NK-92 (cell line): Measurements from ENCODE around the gene SPTBN4.
"Not testable (repeated sequence)": the region's sequence is repeated elsewhere in the genome, so short reads cannot be mapped to it uniquely, and the experiment has no call there.

Source experiments
- DNase-seq: peaks from one replicate; lab custom pipeline; 2025; ENCODE audit not compliant: unreplicated experiment; lab: John Stamatoyannopoulos, UW

The SPTBN4 gene

GRCh38 chr19:40613690-40614621 lies 147.2 kb downstream of the SPTBN4 start:
- no peak for DNase-seq

DNA sequence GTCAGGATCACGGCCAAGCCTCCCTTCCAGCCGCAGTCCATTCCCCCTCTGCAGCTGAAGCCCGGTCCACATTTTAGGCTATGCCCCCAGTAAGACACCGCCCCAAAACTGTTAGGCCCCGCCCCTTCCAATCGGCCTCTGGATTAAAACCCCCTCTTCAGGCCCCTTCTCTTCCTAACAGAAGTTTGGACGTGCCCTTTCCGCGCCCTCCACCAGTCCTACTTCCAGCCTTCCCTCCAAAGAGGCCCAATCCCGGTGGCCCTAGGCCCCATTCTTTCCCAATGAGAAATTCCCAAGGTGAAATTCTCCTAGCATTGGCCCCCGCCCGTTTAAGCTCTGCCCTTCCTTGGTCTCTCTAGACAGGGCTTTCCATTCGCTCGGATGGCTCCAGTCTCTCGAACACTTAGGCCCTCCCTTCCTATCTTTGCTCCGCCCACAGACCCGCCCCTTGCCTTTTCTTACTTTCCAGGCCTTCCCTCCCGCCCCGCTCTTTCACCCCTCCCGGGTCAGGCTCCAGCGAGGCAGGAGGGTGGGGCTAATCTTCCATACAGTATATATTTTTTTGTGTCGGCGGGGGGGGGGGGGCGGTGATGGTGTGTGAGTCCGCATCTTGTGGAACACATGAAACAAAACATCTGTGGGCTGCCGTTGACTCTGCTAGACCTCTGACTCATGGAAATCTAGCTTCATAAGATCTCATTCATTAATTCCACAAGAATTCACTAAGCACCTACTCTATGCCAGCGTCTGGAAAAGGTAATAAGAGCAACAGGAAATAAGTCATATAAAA lies 148.0 kb downstream of the SPTBN4 start:
- DNase-seq: no peak

GRCh38 chr19:40616178-40616577 lies 149.4 kb downstream of the SPTBN4 start:
- no peak for DNase-seq

GRCh38 chr19:40616941-40617340 lies 150.1 kb downstream of the SPTBN4 start:
- no peak for DNase-seq

DNA sequence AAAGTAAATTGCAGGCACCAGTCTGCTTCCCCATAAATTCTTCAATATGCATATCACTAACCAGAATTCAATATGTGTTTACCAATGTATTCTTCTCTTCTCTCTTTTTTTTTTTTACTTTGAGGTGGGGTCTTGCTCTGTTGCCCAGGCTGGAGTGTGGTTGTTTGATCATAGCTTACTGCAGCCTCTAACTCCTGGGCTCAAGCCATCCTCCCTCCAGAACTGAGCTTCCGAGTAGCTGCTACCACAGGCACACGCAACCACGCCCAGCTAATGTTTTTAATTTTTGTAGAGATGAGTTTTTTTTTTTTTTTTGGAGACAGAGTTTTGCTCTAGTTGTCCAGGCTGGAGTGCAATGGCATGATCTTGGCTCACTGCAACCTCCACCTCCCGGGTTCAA lies 151.2 kb downstream of the SPTBN4 start:
- no peak for DNase-seq

- DNase-seq: no peak
These were observed 152.7 kb downstream of the SPTBN4 start for GRCh38 chr19:40619333-40620160.

DNA sequence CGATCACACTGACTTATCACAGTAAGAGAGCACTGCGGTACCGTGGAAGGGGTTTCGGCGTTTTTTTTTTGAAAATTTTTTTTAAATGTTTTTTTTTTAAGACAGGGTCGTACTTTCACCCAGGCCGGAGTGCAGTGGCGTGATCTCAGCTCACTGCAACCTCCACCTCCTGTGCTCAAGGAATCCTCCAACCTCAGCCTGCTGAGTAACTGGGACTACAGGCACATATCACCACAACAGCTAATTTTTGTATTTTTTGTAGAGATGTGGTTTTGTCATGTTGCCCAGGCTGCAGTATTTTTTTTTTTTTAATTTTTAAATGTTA lies 153.3 kb downstream of the SPTBN4 start:
- DNase-seq: no peak

- DNase-seq: no peak
These were observed 154.5 kb downstream of the SPTBN4 start for GRCh38 chr19:40621283-40621682.

DNA sequence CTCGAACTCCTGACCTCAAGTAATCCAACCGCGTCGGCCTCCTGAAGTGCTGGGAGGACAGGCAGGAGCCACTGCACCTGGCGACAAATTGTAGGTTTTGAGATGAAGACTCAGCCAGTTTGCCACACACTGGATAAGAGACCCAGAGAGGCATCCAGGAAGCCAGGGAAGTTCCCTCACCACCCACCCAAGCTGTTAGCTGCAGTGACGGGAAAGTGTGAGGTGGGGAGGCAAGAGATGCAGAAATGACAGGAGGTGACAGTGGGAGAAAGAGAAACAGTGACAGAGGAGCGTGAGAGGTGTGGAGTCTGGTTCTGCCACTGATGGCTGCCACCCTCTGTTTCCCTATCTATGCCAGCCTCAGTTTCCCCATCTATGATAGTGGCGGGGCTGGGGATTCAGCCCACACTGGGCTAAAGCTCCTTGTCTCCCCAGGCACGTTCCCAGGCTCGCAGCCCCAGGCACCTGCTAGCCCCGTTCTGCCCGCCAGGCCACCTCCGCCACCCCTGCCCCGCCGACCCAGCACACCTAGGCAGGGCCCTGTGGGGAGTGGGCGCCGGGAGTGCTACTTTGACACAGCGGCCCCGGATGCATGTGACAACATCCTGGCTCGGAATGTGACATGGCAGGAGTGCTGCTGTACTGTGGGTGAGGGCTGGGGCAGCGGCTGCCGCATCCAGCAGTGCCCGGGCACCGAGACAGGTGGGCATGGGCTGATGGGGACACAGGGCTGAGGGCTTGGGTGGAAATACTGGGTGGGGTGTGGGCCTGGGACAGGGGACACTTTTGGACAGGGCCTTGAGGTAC lies 155.4 kb downstream of the SPTBN4 start:
- DNase-seq: no peak

DNA sequence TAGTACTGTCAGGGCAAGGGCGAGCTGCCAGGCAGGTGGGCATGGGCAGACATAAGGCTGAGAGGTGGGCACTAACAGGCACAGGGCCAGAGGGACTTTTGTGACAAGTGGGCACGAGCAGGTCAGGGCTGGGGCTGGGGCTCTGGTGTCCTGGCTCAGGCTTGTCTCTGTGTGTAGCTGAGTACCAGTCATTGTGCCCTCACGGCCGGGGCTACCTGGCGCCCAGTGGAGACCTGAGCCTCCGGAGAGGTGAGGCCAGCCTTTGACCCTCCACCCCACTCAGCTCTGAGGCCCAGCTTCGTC lies 155.9 kb downstream of the SPTBN4 start:
- DNase-seq: no peak

DNA sequence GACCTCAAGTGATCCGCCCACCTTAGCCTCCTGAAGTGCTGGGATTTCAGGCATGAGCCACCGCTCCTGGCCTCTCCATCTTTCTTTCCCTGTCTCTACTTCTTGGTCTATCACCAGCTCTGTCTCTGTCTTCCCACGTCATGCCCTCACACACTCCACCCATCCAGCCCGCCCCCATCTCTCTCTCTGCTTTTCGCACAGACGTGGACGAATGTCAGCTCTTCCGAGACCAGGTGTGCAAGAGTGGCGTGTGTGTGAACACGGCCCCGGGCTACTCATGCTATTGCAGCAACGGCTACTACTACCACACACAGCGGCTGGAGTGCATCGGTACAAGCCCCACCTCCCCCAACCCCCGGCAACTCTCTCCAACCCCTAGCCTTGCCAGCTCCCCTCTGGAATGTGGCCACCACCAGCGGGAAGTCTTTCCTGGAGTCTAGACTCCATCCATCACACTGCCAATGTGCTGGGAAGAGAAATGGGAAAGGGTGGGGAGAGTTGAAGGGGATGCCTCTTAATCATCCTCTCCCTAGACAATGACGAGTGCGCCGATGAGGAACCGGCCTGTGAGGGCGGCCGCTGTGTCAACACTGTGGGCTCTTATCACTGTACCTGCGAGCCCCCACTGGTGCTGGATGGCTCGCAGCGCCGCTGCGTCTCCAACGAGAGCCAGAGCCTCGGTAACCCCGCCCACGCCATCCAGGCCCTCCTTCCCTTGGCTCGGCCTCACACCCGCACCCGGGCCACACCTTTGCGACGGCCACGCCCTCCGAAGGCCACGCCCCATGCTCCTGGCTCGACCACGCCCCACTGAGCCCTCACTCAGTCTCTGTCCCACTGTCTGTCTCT lies 156.8 kb downstream of the SPTBN4 start:
- no peak for DNase-seq

- not testable (repeated sequence) for DNase-seq
These were observed 157.8 kb downstream of the SPTBN4 start for GRCh38 chr19:40624369-40625153.

GRCh38 chr19:40625406-40626120 lies 158.8 kb downstream of the SPTBN4 start:
- DNase-seq: no peak
